ENCODE data around the gene TSPAN10.

DNA sequence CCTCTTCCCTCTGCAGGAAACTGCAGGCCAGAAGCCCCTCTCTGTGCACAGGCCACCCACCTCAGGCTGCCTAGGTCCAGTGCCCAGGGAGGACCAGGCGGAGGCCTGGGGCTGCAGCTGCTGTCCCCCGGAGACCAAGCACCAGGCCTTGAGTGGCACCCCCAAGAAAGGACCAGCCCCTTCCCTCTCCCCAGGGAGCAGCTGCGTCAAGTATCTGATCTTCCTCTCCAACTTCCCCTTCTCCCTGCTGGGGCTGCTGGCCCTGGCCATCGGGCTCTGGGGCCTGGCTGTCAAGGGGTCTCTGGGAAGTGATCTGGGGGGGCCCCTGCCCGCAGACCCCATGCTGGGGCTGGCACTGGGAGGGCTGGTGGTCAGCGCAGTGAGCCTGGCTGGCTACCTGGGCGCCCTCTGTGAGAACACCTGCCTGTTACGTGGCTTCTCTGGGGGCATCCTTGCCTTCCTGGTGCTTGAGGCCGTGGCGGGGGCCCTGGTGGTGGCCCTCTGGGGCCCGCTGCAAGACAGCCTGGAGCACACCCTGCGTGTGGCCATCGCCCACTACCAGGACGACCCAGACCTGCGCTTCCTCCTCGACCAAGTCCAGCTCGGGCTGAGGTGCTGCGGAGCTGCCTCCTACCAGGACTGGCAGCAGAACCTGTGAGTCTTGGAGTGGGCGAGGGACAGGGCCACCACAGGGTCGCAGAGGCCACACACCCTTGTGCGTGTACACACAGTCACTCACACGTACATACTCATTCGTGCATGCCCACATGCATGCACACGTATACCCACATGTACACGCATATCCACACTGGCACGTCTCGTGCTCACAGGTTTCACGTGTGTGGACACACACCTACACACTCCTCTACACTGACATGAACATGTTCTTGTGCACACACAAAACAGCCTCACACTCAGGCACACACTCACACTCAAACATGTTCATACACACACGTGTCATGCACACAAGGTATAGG lies 8.3 kb downstream of the TSPAN10 start:
- TF ChIP-seq CTCF (IDR thresholded peaks at IDR 0.05) (no peak), POLR2A (IDR thresholded peaks at IDR 0.05) (no peak)

Measured in heart left ventricle (tissue), 13 donors.